IMR-90 (cell line): ENCODE measurements around the gene NFIX. TPM values are rescaled to one million over a fixed set of nuclear protein-coding genes. Genes with fewer than 3 reads are reported as not detected.
A peak's percentile ranks its signal among the peaks of the same experiment; 100 is the strongest.

ENCODE experiments used
- ATAC-seq: fragments of 200-7000 bp; cut with Tn5 transposase; 2 replicates; pipeline ENCODE4 v1.9.1; 2020; ENCODE audit warnings: low read depth, mild to moderate bottlenecking, moderate library complexity
- BruUV-seq: library from RNA; stranded (reverse); fragments of 400-500 nt; replicated peaks from 2 replicates; lab custom pipeline; 2021; lab: Mats Ljungman, UMichigan
- CTCF ChIA-PET: fragments of 300-600 bp; formaldehyde crosslinking; extraction: SDS; loops from one replicate; lab custom pipeline; 2021; ENCODE audit warnings: antibody characterized with exemption; lab: Yijun Ruan, JAX
- POLR2A ChIA-PET: fragments of 300-600 bp; sonication (Branson Sonifier 250); formaldehyde crosslinking; loops from one replicate; lab custom pipeline; 2022; ENCODE audit warnings: antibody characterized with exemption; ENCODE audit not compliant: unreplicated experiment; lab: Charles Lee
- DNase-seq: peaks from one replicate; pipeline ENCODE4 v3.0.0; 2013
- H2AFZ ChIP-seq: replicated peaks from 2 replicates; pipeline ENCODE3; 2013; ENCODE audit warnings: low read length, mild to moderate bottlenecking; ENCODE audit not compliant: poor library complexity
- H2AK5ac ChIP-seq: 2 replicates; pipeline ENCODE4 v1.6.1; 2013; ENCODE audit warnings: low read depth, low read length, inconsistent platforms
- H2AK9ac ChIP-seq: replicated peaks from 2 replicates; pipeline ENCODE3; 2013; ENCODE audit warnings: mild to moderate bottlenecking, low read depth, low read length, moderate library complexity; ENCODE audit not compliant: poor library complexity
- H2BK120ac ChIP-seq: 2 replicates; pipeline ENCODE4 v1.6.1; 2013; ENCODE audit warnings: low read depth, low read length, inconsistent platforms
- H2BK15ac ChIP-seq: 3 replicates; pipeline ENCODE4 v1.6.1; 2013; ENCODE audit warnings: low read depth, low read length, inconsistent platforms
- H2BK20ac ChIP-seq: 2 replicates; pipeline ENCODE4 v1.6.1; 2013; ENCODE audit warnings: low read depth, mild to moderate bottlenecking, inconsistent platforms, low read length, moderate library complexity
- H2BK5ac ChIP-seq: 2 replicates; pipeline ENCODE4 v1.6.1; 2013; ENCODE audit warnings: mild to moderate bottlenecking, low read depth, low read length, inconsistent platforms; ENCODE audit not compliant: poor library complexity, severe bottlenecking
- H3K14ac ChIP-seq: replicated peaks from 2 replicates; pipeline ENCODE4 v1.6.1; 2013; ENCODE audit warnings: low read depth, low read length, inconsistent platforms
- H3K18ac ChIP-seq: 2 replicates; pipeline ENCODE4 v1.6.1; 2013; ENCODE audit warnings: low read depth, low read length, control low read depth
- H3K23ac ChIP-seq: 2 replicates; pipeline ENCODE4 v1.6.1; 2013; ENCODE audit warnings: low read depth, low read length, inconsistent platforms
- H3K27ac ChIP-seq: 2 replicates; pipeline ENCODE4 v1.5.1; 2013; ENCODE audit warnings: mild to moderate bottlenecking, control low read depth, low read length; ENCODE audit not compliant: insufficient read depth
- H3K27me3 ChIP-seq: 2 replicates; pipeline ENCODE4 v1.6.1; 2013; ENCODE audit warnings: low read length; ENCODE audit not compliant: control insufficient read depth, insufficient read depth
- H3K36me3 ChIP-seq: 2 replicates; pipeline ENCODE4 v1.6.1; 2013; ENCODE audit warnings: low read length, mixed read lengths; ENCODE audit not compliant: control insufficient read depth, insufficient read depth
- H3K4ac ChIP-seq: 2 replicates; pipeline ENCODE4 v1.6.1; 2013; ENCODE audit warnings: low read depth, low read length, inconsistent platforms
- H3K4me1 ChIP-seq: 2 replicates; pipeline ENCODE4 v1.6.1; 2013; ENCODE audit warnings: low read length, mixed read lengths; ENCODE audit not compliant: control insufficient read depth, insufficient read depth
- H3K4me2 ChIP-seq: 2 replicates; pipeline ENCODE4 v1.6.1; 2013; ENCODE audit warnings: low read depth, mild to moderate bottlenecking, control low read depth, low read length, moderate library complexity
- H3K4me3 ChIP-seq: 2 replicates; pipeline ENCODE4 v1.5.1; 2013; ENCODE audit warnings: low read depth, mild to moderate bottlenecking, control low read depth, low read length, moderate library complexity; ENCODE audit not compliant: insufficient read depth
- H3K56ac ChIP-seq: 2 replicates; pipeline ENCODE4 v1.6.1; 2013; ENCODE audit warnings: low read length, inconsistent platforms; ENCODE audit not compliant: insufficient read depth; ENCODE audit errors: extremely low read depth
- H3K79me1 ChIP-seq, 2 experiments: 2 replicates each; pipeline ENCODE4 v1.6.1; 2013; ENCODE audit warnings: low read length in 2 of 2, inconsistent platforms in 1 of 2, low read depth in 1 of 2
- H3K9ac ChIP-seq: 2 replicates; pipeline ENCODE4 v1.6.1; 2013; ENCODE audit warnings: low read depth, low read length, control low read depth
- H3K9me1 ChIP-seq: 2 replicates; pipeline ENCODE4 v1.6.1; 2013; ENCODE audit warnings: low read length, inconsistent platforms; ENCODE audit not compliant: insufficient read depth
- H3K9me3 ChIP-seq: 2 replicates; pipeline ENCODE4 v1.6.1; 2013; ENCODE audit warnings: low read length; ENCODE audit not compliant: control insufficient read depth, insufficient read depth
- H4K20me1 ChIP-seq: 2 replicates; pipeline ENCODE4 v1.6.1; 2013; ENCODE audit warnings: low read length, inconsistent platforms; ENCODE audit not compliant: insufficient read depth
- H4K5ac ChIP-seq: 2 replicates; pipeline ENCODE4 v1.6.1; 2013; ENCODE audit warnings: mild to moderate bottlenecking, low read depth, low read length, control low read depth
- H4K8ac ChIP-seq, 2 experiments: 2 replicates each; pipeline ENCODE4 v1.6.1; 2013; ENCODE audit warnings: low read depth in 2 of 2, low read length in 2 of 2, control low read depth in 1 of 2, inconsistent platforms in 1 of 2
- H4K91ac ChIP-seq: 2 replicates; pipeline ENCODE4 v1.6.1; 2013; ENCODE audit warnings: low read depth, low read length, inconsistent platforms; ENCODE audit not compliant: insufficient read depth
- BHLHE40 ChIP-seq: fragments of 150-350 bp; IDR thresholded peaks from 2 replicates; pipeline ENCODE4 v1.6.1; 2016; ENCODE audit warnings: mild to moderate bottlenecking, low read depth, low read length
- CEBPB ChIP-seq: IDR thresholded peaks from 2 replicates; pipeline ENCODE4 v1.6.1; 2012; ENCODE audit warnings: low read depth, low read length, improper control_type of control experiment
- CHD1 ChIP-seq: IDR thresholded peaks from 2 replicates; pipeline ENCODE4 v1.6.1; 2012; ENCODE audit warnings: low read depth, low read length, improper control_type of control experiment
- CTCF ChIP-seq: conservative IDR thresholded peaks from 2 replicates; pipeline ENCODE4 v1.5.1; 2012; ENCODE audit warnings: mild to moderate bottlenecking, low read depth, low read length, improper control_type of control experiment
- ELK1 ChIP-seq: fragments of 150-350 bp; IDR thresholded peaks from 2 replicates; pipeline ENCODE4 v1.6.1; 2016; ENCODE audit warnings: low read depth, mild to moderate bottlenecking, low read length, moderate library complexity, borderline replicate concordance
- FOS ChIP-seq: fragments of 150-350 bp; IDR thresholded peaks from 2 replicates; pipeline ENCODE4 v1.6.1; 2016; ENCODE audit warnings: low read depth, low read length
- MAFK ChIP-seq: IDR thresholded peaks from 2 replicates; pipeline ENCODE4 v1.6.1; 2012; ENCODE audit warnings: low read depth, low read length, improper control_type of control experiment
- MAZ ChIP-seq: IDR thresholded peaks from 2 replicates; pipeline ENCODE4 v1.6.1; 2012; ENCODE audit warnings: low read depth, mild to moderate bottlenecking, low read length, improper control_type of control experiment, moderate library complexity, borderline replicate concordance
- MXI1 ChIP-seq: IDR thresholded peaks from 2 replicates; pipeline ENCODE4 v1.6.1; 2012; ENCODE audit warnings: low read depth, mild to moderate bottlenecking, low read length, moderate library complexity, borderline replicate concordance
- NFE2L2 ChIP-seq: fragments of 150-350 bp; IDR thresholded peaks from 2 replicates; pipeline ENCODE4 v1.6.1; 2016; ENCODE audit warnings: low read depth, mild to moderate bottlenecking, low read length
- POLR2A ChIP-seq: IDR thresholded peaks from 2 replicates; pipeline ENCODE4 v1.6.1; 2012; ENCODE audit warnings: mild to moderate bottlenecking, low read depth, low read length
- RAD21 ChIP-seq: IDR thresholded peaks from 2 replicates; pipeline ENCODE4 v1.6.1; 2012; ENCODE audit warnings: low read length, improper control_type of control experiment
- RFX5 ChIP-seq: IDR thresholded peaks from 2 replicates; pipeline ENCODE4 v1.8.0; 2012; ENCODE audit warnings: low read depth, mild to moderate bottlenecking, low read length, moderate library complexity
- SMC3 ChIP-seq: fragments of 150-350 bp; IDR thresholded peaks from 2 replicates; pipeline ENCODE4 v1.6.1; 2016; ENCODE audit warnings: low read depth, mild to moderate bottlenecking, antibody characterized with exemption, low read length, moderate library complexity
- USF2 ChIP-seq: fragments of 150-350 bp; IDR thresholded peaks from 2 replicates; pipeline ENCODE4 v1.6.1; 2017; ENCODE audit warnings: mild to moderate bottlenecking, antibody characterized with exemption, low read length, low read depth
- WGBS, 2 experiments: methylation state at CpG; one replicate each; pipeline versions ENCODE4 v1.1.5 to v1.1.7; 2013; ENCODE audit warnings: missing lambda C conversion rate in 2 of 2; ENCODE audit not compliant: insufficient read length in 1 of 2; ENCODE audit errors: extremely low coverage in 2 of 2; 5-methylcytosine and 5-hydroxymethylcytosine counted together
- dilution Hi-C: fragments of 300-500 bp; cut with HindIII; formaldehyde crosslinking; loops from one replicate; pipeline ENCODE4 v1.14.3; 2018; ENCODE audit warnings: low sequenced_read_pairs; ENCODE audit not compliant: unreplicated experiment
- in situ Hi-C: fragments of 300-500 bp; cut with MboI; formaldehyde crosslinking; loops from 3 replicates; pipeline ENCODE4 v1.14.3; 2019; ENCODE audit warnings: low sequenced_read_pairs, inconsistent platforms, mixed read lengths
- intact Hi-C: fragments of 100-400 bp; cut with micrococcal nuclease; formaldehyde crosslinking; loops from 2 replicates; pipeline ENCODE4 v1.10.0; 2022
- polyA plus RNA-seq, 3 experiments: library from polyadenylated mRNA; depleted of rRNA; stranded (reverse); fragments of >200 nt; gene quantifications; 2 replicates each; pipeline ENCODE4 v1.2.3, GENCODE V29; 2012; ENCODE audit warnings: low replicate concordance in 1 of 3
- total RNA-seq: library from RNA; depleted of rRNA; stranded (reverse); fragments of >200 nt; gene quantifications from 2 replicates; pipeline ENCODE4 v1.2.3, GENCODE V29; 2012

Gene NFIX
- total and polyA plus RNA-seq, 2 of the 4 experiments (the other 2 are of a cell fraction) = 10.2 to 47.7 TPM

GRCh38 chr19:13050274-13050673 is 55.0 kb downstream of the NFIX start:
- ATAC-seq (no peak), DNase-seq (no peak)
- no peak overlapping the region for H3K4me2 ChIP-seq
- H3K18ac ChIP-seq = no peak overlapping the region
- H4K91ac ChIP-seq = no peak overlapping the region
- H3K4me1 ChIP-seq = peaks cover 43% of the 10 kb centered on the region
- H4K20me1 ChIP-seq = peaks cover 18% of the 10 kb centered on the region
- no peak overlapping the region for H2AFZ ChIP-seq
- no peak overlapping the region for H3K27ac ChIP-seq
- H3K27me3 ChIP-seq = no peaks in the 10 kb centered on the region
- H2AK5ac ChIP-seq = peak overlapping the region; percentile 28; the same call in 1 of the 2 replicates
- no peak overlapping the region for H3K14ac ChIP-seq
- H3K36me3 ChIP-seq = peaks cover 27% of the 10 kb centered on the region
- no peak overlapping the region for H2BK5ac ChIP-seq
- TF ChIP-seq CTCF (no peak), MAZ (no peak), MXI1 (no peak), RFX5 (no peak), CHD1 (no peak), MAFK (no peak), SMC3 (no peak), NFE2L2 (no peak), RAD21 (no peak), USF2 (no peak), FOS (no peak), POLR2A (no peak), CEBPB (no peak), BHLHE40 (no peak), ELK1 (no peak)
- no peak overlapping the region; the same call in 1 of the 2 replicates for H3K23ac ChIP-seq
- H3K9me3 ChIP-seq = no peaks in the 10 kb centered on the region
- dilution Hi-C loops = no loop called here
- BruUV-seq = no TSS peak
- no peak overlapping the region for H3K9ac ChIP-seq
- WGBS, 2 experiments = 20% methylated on average over 1 of the region's 4 CpGs; no CpG with 5 or more reads in 1 of the 2 experiments
- peaks cover 45% of the 10 kb centered on the region for H3K9me1 ChIP-seq
- H2BK120ac ChIP-seq = no peak overlapping the region
- no peak overlapping the region for H2AK9ac ChIP-seq
- intact Hi-C loops = no loop called here
- H4K5ac ChIP-seq = no peak overlapping the region
- POLR2A ChIA-PET = no interaction called here
- CTCF ChIA-PET = interaction anchor here (1.4 kb wide), 1 partner anchor 17 kb away, joined by 5 read pairs; no protein-coding TSS in a partner anchor
- H3K56ac ChIP-seq = no peak overlapping the region
- H3K4me3 ChIP-seq = no peak overlapping the region
- no peak overlapping the region for H4K8ac ChIP-seq
- no peak overlapping the region for H3K4ac ChIP-seq
- in situ Hi-C loops = no loop called here
- no peak overlapping the region for H2BK15ac ChIP-seq
- H2BK20ac ChIP-seq = no peak overlapping the region
- H3K79me1 ChIP-seq = peaks cover 55 to 91% of the 10 kb centered on the region in 2 experiments
